HG03442 (cell line): ENCODE results near the gene CDK18.

ENCODE experiments used
- ATAC-seq: cut with Tn5 transposase; IDR thresholded peaks from one replicate; pipeline ENCODE4 v1.9.1; 2021; ENCODE audit warnings: mild to moderate bottlenecking, moderate library complexity; ENCODE audit not compliant: unreplicated experiment

CDK18 gene

GRCh38 chr1:205535866-205536758 lies 31.6 kb downstream of the CDK18 start:
- no peak for ATAC-seq

GRCh38 chr1:205536759-205537361 lies 32.4 kb downstream of the CDK18 start:
- ATAC-seq, result no peak

- no peak for ATAC-seq
Measured at GRCh38 chr1:205537386-205538018, 33.0 kb downstream of the CDK18 start.

- no peak for ATAC-seq
Measured at GRCh38 chr1:205538235-205538840, 33.9 kb downstream of the CDK18 start.

- ATAC-seq, result no peak
Measured at GRCh38 chr1:205541161-205541886, 36.9 kb downstream of the CDK18 start.

GRCh38 chr1:205542367-205542766 lies 37.9 kb downstream of the CDK18 start:
- ATAC-seq, result no peak

- no peak for ATAC-seq
Measured at GRCh38 chr1:205543351-205544301, 39.2 kb downstream of the CDK18 start.

GRCh38 chr1:205545001-205545919 lies 40.8 kb downstream of the CDK18 start:
- ATAC-seq, result no peak

GRCh38 chr1:205545991-205546390 lies 41.5 kb downstream of the CDK18 start:
- ATAC-seq, result no peak

GRCh38 chr1:205546541-205546940 lies 42.1 kb downstream of the CDK18 start:
- no peak for ATAC-seq

- no peak for ATAC-seq
Measured at GRCh38 chr1:205547936-205548827, 43.7 kb downstream of the CDK18 start.

GRCh38 chr1:205554026-205554811 lies 49.8 kb downstream of the CDK18 start:
- ATAC-seq, result no peak

- no peak for ATAC-seq
Measured at GRCh38 chr1:205561501-205562203, 57.2 kb downstream of the CDK18 start.

GRCh38 chr1:205563927-205564441 lies 59.5 kb downstream of the CDK18 start:
- ATAC-seq, result no peak

- ATAC-seq, result no peak
Measured at GRCh38 chr1:205565799-205566198, 61.3 kb downstream of the CDK18 start.

- no peak for ATAC-seq
Measured at GRCh38 chr1:205567716-205568115, 63.2 kb downstream of the CDK18 start.
